ENCODE measurements around the gene WAS. TPM values are rescaled to one million over a fixed set of nuclear protein-coding genes. Genes with fewer than 3 reads are reported as not detected.

Gene WAS
- polyA plus RNA-seq, 2 of the 4 experiments (the other 2 are of a cell fraction), result 0.05 to 0.44 TPM

DNA sequence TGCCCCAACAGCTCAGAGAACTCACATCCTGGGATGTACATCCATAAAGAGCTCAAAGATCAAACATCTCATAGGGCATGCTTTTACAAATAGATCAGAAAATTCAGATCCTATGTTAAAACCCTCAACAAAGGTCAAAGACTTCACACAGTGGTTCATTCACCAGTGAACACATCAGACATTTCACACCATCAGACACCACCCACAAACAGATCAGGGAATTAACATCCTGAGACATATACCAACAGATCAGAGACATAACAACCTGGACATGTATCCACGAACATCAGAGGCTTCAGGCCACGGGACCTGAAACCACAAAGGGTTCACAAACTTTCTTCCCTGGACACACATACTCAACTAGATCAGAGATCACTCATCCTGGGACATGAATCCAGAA, 36.4 kb downstream of the WAS start (continued):
- TF ChIP-seq SREBF2 (IDR thresholded peaks at IDR 0.05), result no peak
- TF ChIP-seq EHF (CRISPR knock-in tag; IDR thresholded peaks at IDR 0.05), result no peak
- no peak for TF ChIP-seq GATA3 (IDR thresholded peaks at IDR 0.05; ENCODE audit: borderline replicate concordance)
- TF ChIP-seq, protein P1, sequence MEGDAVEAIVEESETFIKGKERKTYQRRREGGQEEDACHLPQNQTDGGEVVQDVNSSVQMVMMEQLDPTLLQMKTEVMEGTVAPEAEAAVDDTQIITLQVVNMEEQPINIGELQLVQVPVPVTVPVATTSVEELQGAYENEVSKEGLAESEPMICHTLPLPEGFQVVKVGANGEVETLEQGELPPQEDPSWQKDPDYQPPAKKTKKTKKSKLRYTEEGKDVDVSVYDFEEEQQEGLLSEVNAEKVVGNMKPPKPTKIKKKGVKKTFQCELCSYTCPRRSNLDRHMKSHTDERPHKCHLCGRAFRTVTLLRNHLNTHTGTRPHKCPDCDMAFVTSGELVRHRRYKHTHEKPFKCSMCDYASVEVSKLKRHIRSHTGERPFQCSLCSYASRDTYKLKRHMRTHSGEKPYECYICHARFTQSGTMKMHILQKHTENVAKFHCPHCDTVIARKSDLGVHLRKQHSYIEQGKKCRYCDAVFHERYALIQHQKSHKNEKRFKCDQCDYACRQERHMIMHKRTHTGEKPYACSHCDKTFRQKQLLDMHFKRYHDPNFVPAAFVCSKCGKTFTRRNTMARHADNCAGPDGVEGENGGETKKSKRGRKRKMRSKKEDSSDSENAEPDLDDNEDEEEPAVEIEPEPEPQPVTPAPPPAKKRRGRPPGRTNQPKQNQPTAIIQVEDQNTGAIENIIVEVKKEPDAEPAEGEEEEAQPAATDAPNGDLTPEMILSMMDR (IDR thresholded peaks at IDR 0.05), result no peak
- TF ChIP-seq EHMT2 (IDR thresholded peaks at IDR 0.05; ENCODE audit: low read depth), result no peak
- no peak for TF ChIP-seq CBX8 (IDR thresholded peaks at IDR 0.05)

DNA sequence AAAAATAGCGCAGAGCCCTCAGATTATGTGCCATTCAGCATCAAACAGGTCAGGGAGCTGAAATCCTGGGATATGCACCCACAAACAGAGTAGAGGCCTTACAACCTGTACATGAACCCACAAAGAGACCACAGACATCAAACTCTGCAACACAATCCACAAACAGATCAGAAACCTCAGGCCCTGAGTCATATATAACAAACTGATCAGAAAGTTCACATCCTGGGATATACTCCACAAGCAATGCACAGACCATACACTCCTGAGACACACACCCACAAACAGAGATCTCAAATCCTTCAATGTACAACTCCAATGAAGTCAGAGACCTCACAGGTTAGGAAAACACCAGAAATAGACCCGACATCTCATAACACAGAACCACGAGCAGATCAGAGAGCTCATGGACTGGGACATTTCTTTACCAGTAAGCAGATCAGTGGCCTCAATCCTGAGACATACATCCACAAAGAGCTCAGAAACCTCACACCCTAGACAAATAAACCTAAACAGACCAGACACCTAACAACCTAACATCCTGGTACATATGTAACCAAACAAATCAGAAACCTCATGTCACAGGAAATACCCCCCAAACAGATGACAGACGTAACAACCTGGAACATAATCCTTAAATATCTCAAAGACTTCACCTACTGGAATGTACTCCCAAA, 37.1 kb downstream of the WAS start:
- DNase-seq (ENCODE audit: low read depth in 1 of 2, low spot score in 1 of 2) (no peak), FAIRE-seq (no peak), ATAC-seq (no peak)
- ChIA-PET CTCF (interaction anchor here (0.5 kb wide), 1 partner anchor 49 kb away, joined by 3 read pairs; no protein-coding TSS in a partner anchor), POLR2A (interaction anchor here (1.0 kb wide), 1 partner anchor 16 kb away, joined by 4 read pairs; no protein-coding TSS in a partner anchor)
- no peak overlapping the region for H3K27ac ChIP-seq
- no peak overlapping the region for H3K4me3 ChIP-seq
- WGBS (ENCODE audit: missing lambda C conversion rate), result 11% methylated on average over 4 of the region's 4 CpGs
- H3K9me3 ChIP-seq, result 0 out of 3 replicates have a peak, but pooled peaks cover 2% of the 10 kb centered on the region
- TF ChIP-seq CEBPB (IDR thresholded peaks at IDR 0.05) (no peak), JUN (IDR thresholded peaks at IDR 0.05) (no peak), CBX2 (IDR thresholded peaks at IDR 0.05; ENCODE audit: borderline replicate concordance, low read depth) (no peak)
- no peak overlapping the region for H3K4me2 ChIP-seq
- H3K4me1 ChIP-seq, result no peaks in the 10 kb centered on the region

DNA sequence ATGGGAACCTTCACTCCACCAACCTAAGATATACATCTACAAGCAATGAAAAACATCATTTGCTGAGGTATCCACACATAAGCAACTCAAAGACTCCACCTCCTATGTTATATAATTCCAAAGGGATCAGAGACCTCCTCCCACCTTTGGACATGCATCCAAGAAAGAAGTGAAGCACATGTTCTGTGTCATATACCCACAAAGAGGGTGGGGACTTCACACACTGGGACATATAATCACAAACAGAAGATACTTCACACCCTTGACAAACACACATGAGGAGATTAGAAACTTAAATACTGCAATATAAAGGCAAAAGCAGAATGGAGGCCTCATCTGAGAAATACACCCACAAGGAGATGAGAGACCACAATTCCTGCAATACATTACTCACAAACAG, 38.3 kb downstream of the WAS start:
- ATAC-seq (no peak), DNase-seq (ENCODE audit: low read depth in 1 of 2, low spot score in 1 of 2) (no peak), FAIRE-seq (no peak)
- ChIA-PET POLR2A (no interaction called here), CTCF (no interaction called here)
- no peak overlapping the region for H3K4me3 ChIP-seq
- no peak overlapping the region for H3K4me2 ChIP-seq
- no peaks in the 10 kb centered on the region for H3K9me3 ChIP-seq
- no peaks in the 10 kb centered on the region for H3K4me1 ChIP-seq
- no peak overlapping the region for H3K27ac ChIP-seq
- TF ChIP-seq RARB (CRISPR knock-in tag; IDR thresholded peaks at IDR 0.05) (no peak), POLR2AphosphoS2 (conservative IDR thresholded peaks at IDR 0.05; ENCODE audit: low read length) (no peak), EHMT2 (IDR thresholded peaks at IDR 0.05; ENCODE audit: low read depth) (no peak), TP53 (CRISPR knock-in tag; IDR thresholded peaks at IDR 0.05) (no peak), BHLHE40 (IDR thresholded peaks at IDR 0.05; ENCODE audit: low read depth, low read length) (no peak), ESRRA (IDR thresholded peaks at IDR 0.05; ENCODE audit: borderline replicate concordance, low read length) (no peak), MAZ (IDR thresholded peaks at IDR 0.05; ENCODE audit: borderline replicate concordance, low read depth, low read length) (no peak)
- TF ChIP-seq, protein P2, sequence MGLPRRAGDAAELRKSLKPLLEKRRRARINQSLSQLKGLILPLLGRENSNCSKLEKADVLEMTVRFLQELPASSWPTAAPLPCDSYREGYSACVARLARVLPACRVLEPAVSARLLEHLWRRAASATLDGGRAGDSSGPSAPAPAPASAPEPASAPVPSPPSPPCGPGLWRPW (IDR thresholded peaks at IDR 0.05), result no peak
- TF ChIP-seq, protein P3, sequence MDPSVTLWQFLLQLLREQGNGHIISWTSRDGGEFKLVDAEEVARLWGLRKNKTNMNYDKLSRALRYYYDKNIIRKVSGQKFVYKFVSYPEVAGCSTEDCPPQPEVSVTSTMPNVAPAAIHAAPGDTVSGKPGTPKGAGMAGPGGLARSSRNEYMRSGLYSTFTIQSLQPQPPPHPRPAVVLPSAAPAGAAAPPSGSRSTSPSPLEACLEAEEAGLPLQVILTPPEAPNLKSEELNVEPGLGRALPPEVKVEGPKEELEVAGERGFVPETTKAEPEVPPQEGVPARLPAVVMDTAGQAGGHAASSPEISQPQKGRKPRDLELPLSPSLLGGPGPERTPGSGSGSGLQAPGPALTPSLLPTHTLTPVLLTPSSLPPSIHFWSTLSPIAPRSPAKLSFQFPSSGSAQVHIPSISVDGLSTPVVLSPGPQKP (IDR thresholded peaks at IDR 0.05; ENCODE audit: low read depth, low read length), result no peak

DNA sequence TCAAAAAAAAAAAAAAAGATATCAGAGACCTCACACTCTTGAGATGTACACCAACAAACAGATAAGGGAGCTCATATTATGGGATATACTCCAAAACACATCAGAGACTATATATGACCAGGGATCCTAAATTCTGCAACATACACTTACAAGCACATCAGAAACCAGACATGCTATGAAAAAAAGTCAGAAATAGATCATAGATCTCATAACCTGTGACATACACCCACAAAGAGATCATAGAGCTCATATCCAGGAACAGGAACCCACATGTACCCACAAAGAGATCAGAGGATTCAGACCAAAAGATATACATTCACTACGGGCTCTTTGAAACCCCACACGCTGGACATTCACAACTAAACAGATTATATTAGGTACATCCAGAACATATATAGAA, 43.0 kb downstream of the WAS start:
- no peak for DNase-seq (ENCODE audit: low read depth in 1 of 2, low spot score in 1 of 2)
- Histone ChIP-seq H3K4me3 (no peak overlapping the region), H3K27ac (no peak overlapping the region), H3K4me2 (no peak overlapping the region), H3K4me1 (no peaks in the 10 kb centered on the region), H3K9me3 (peaks cover 5% of the 10 kb centered on the region; the same call in 1 of the 3 replicates)
- 70% methylated on average over 2 of the region's 2 CpGs for WGBS (ENCODE audit: missing lambda C conversion rate)
- ChIA-PET CTCF (no interaction called here), POLR2A (no interaction called here)
- ATAC-seq, result no peak
- no peak for FAIRE-seq
- TF ChIP-seq HOXB5 (CRISPR knock-in tag; IDR thresholded peaks at IDR 0.05), result no peak
- TF ChIP-seq CBX8 (IDR thresholded peaks at IDR 0.05), result no peak
- no peak for TF ChIP-seq CBX2 (IDR thresholded peaks at IDR 0.05; ENCODE audit: borderline replicate concordance, low read depth)

All from A549 (cell line).